K562 (cell line): ENCODE results near the gene DGKZ. TPM values are rescaled to one million over a fixed set of nuclear protein-coding genes. Genes with fewer than 3 reads are reported as not detected.
A peak's percentile ranks its signal among the peaks of the same experiment; 100 is the strongest.

Experiments
- E2F3 ChIP-seq: fragments of 250-450 bp; sonication (Bioruptor Pico); IDR thresholded peaks from 2 replicates; pipeline ENCODE4 v1.4.0; 2020; ENCODE audit warnings: mild to moderate bottlenecking
- MLX ChIP-seq, 2 experiments: fragments of 450-650 bp in 1 of 2; sonication (generic) in 1 of 2; formaldehyde crosslinking; conservative IDR thresholded peaks; 2 replicates each; pipeline versions ENCODE4 v1.4.0 to v1.8.1; 2020 to 2022; ENCODE audit warnings: mild to moderate bottlenecking in 1 of 2, missing genetic modification reagents in 1 of 2
- MXD1 ChIP-seq: fragments of 250-450 bp; sonication (Bioruptor Pico); IDR thresholded peaks from 2 replicates; pipeline ENCODE4 v1.8.0; 2021; ENCODE audit warnings: borderline replicate concordance, mild to moderate bottlenecking, moderate library complexity; ENCODE audit not compliant: poor library complexity, severe bottlenecking
- NR2C1 ChIP-seq, 2 experiments: fragments of 450-650 bp; IDR thresholded peaks; 2 replicates each; pipeline ENCODE4 v1.6.1; 2017; ENCODE audit warnings: mild to moderate bottlenecking in 2 of 2, antibody characterized with exemption in 1 of 2, inconsistent platforms in 1 of 2, missing compliant biosample characterization in 1 of 2, missing genetic modification characterization in 1 of 2
- POLR2G ChIP-seq: fragments of 200-400 bp; formaldehyde crosslinking; IDR thresholded peaks from 2 replicates; pipeline ENCODE4 v1.6.1; 2017; ENCODE audit warnings: low read depth, mild to moderate bottlenecking, antibody characterized with exemption, low read length, moderate library complexity
- SMAD2 ChIP-seq: fragments of 150-350 bp; IDR thresholded peaks from 2 replicates; pipeline ENCODE4 v1.6.1; 2014; ENCODE audit warnings: low read depth, mild to moderate bottlenecking, low read length
- SMC3 ChIP-seq: conservative IDR thresholded peaks from 2 replicates; pipeline ENCODE4 v1.6.1; 2011; ENCODE audit warnings: low read depth, low read length, improper control_type of control experiment; ENCODE audit not compliant: insufficient read depth
- SRF ChIP-seq, 2 experiments: fragments of 250-450, 450-650 bp in 1 of 2; sonication (Bioruptor Pico) in 1 of 2; sonication (generic) in 1 of 2; formaldehyde crosslinking; IDR thresholded peaks; 2 replicates each; pipeline versions ENCODE4 v1.5.0 to v1.5.1; 2020 to 2022; ENCODE audit warnings: mild to moderate bottlenecking in 1 of 2, missing genetic modification reagents in 1 of 2
- ZNF24 ChIP-seq: fragments of 450-650 bp; IDR thresholded peaks from 2 replicates; pipeline ENCODE4 v1.6.1; 2016
- ZNF407 ChIP-seq: fragments of 450-650 bp; IDR thresholded peaks from 2 replicates; pipeline ENCODE4 v1.6.1; 2016; ENCODE audit warnings: low read depth
- ZNF551 ChIP-seq: fragments of 250-450 bp; sonication (Bioruptor Pico); IDR thresholded peaks from 2 replicates; pipeline ENCODE4 v1.5.0; 2021; ENCODE audit warnings: mild to moderate bottlenecking, moderate library complexity
- polyA plus RNA-seq, 8 experiments: library from polyadenylated mRNA; depleted of rRNA in 4 of 8; stranded (reverse) in 5 of 8; unstranded in 3 of 8; fragments of >200 nt; fragmentation: Nextera tagmentation in 2 of 8; fragmentation: Illumina TruSeq in 1 of 8; extraction: Ambion mirVana in 2 of 8; extraction: Trizol in 1 of 8; gene quantifications; 2 replicates each; pipeline versions ENCODE4 v1.2.1 to v1.2.3, GENCODE V29; 2011 to 2014; ENCODE audit warnings: inconsistent platforms in 1 of 8, missing spikeins in 1 of 8
- total RNA-seq, 7 experiments: library from RNA; depleted of rRNA in 6 of 7; stranded (reverse); fragments of >200 nt in 6 of 7; fragmentation: Illumina TruSeq in 2 of 7; extraction: Trizol in 2 of 7; gene quantifications; 2 replicates each; pipeline versions ENCODE4 v1.2.1 to v1.2.3, GENCODE V29; 2011 to 2021; ENCODE audit warnings: low replicate concordance in 1 of 7
- TF ChIP-seq, protein P1 (sequence below), 2 experiments: IDR thresholded peaks; 2 replicates each; pipeline ENCODE4 v1.6.1; 2012; ENCODE audit warnings: improper control_type of control experiment in 2 of 2, low read depth in 2 of 2, low read length in 2 of 2, borderline replicate concordance in 1 of 2

DGKZ gene
- total and polyA plus RNA-seq, 9 of the 15 experiments (the other 6 are each of a cell fraction or from before 2014, with no cell fraction given) = 0.51 to 100 (median 44.2) TPM

GRCh38 chr11:46381048-46381818, 34.0 kb downstream of the DGKZ start, which contains the start of gene MDK (continued):
- TF ChIP-seq SMC3 (no peak), SMAD2 (no peak), MLX (CRISPR knock-in tag; conservative IDR thresholded peaks at IDR 0.05) (no peak), SRF (CRISPR knock-in tag; IDR thresholded peaks at IDR 0.05) (no peak), E2F3 (CRISPR knock-in tag) (no peak), ZNF24 (no peak), ZNF407 (no peak), MXD1 (CRISPR knock-in tag) (no peak), ZNF551 (CRISPR knock-in tag) (no peak), NR2C1 (IDR thresholded peaks at IDR 0.05) (no peak), NR2C1 (tag; IDR thresholded peaks at IDR 0.05) (no peak), POLR2G (peak; percentile 82)
- TF ChIP-seq, protein P1, sequence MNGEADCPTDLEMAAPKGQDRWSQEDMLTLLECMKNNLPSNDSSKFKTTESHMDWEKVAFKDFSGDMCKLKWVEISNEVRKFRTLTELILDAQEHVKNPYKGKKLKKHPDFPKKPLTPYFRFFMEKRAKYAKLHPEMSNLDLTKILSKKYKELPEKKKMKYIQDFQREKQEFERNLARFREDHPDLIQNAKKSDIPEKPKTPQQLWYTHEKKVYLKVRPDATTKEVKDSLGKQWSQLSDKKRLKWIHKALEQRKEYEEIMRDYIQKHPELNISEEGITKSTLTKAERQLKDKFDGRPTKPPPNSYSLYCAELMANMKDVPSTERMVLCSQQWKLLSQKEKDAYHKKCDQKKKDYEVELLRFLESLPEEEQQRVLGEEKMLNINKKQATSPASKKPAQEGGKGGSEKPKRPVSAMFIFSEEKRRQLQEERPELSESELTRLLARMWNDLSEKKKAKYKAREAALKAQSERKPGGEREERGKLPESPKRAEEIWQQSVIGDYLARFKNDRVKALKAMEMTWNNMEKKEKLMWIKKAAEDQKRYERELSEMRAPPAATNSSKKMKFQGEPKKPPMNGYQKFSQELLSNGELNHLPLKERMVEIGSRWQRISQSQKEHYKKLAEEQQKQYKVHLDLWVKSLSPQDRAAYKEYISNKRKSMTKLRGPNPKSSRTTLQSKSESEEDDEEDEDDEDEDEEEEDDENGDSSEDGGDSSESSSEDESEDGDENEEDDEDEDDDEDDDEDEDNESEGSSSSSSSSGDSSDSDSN (IDR thresholded peaks at IDR 0.05; ENCODE audit: borderline replicate concordance in 1 of 2, low read depth in 2 of 2, low read length in 2 of 2) = 0 out of 4 replicates have a peak, but pooled peaks of 1 of the 2 experiments have one; percentile 6
